BLaER1 treated with 17β-estradiol and CSF1 and Interleukin-3, amounts not matched to agents 10 nM and 100 nM (cell line): ENCODE measurements around the gene CCDC57.
"Not testable (repeated sequence)": the region's sequence is repeated elsewhere in the genome, so short reads cannot be mapped to it uniquely, and the experiment has no call there.

Experiments used
- H3K27ac ChIP-seq, 11 experiments: shearing (Covaris generic); formaldehyde crosslinking; 2 replicates each; pipeline ENCODE4 v1.8.1; 2022
- H3K27me3 ChIP-seq, 11 experiments: shearing (Covaris generic); formaldehyde crosslinking; 2 replicates each; pipeline ENCODE4 v1.8.1; 2022
- H3K36me3 ChIP-seq, 11 experiments: shearing (Covaris generic); formaldehyde crosslinking; 2 replicates each; pipeline ENCODE4 v1.8.1; 2022
- H3K4me1 ChIP-seq, 10 experiments: shearing (Covaris generic); formaldehyde crosslinking; 2 replicates each; pipeline ENCODE4 v1.8.1; 2022
- H3K4me2 ChIP-seq, 11 experiments: shearing (Covaris generic); formaldehyde crosslinking; 2 replicates each; pipeline ENCODE4 v1.8.1; 2022
- H3K4me3 ChIP-seq, 10 experiments: shearing (Covaris generic); formaldehyde crosslinking; 2 replicates each; pipeline ENCODE4 v1.8.1; 2022
- H3K9ac ChIP-seq, 11 experiments: shearing (Covaris generic); formaldehyde crosslinking; 2 replicates each; pipeline ENCODE4 v1.8.1; 2022
- H3K9me3 ChIP-seq, 11 experiments: shearing (Covaris generic); formaldehyde crosslinking; replicated peaks in 1 of 11; 2 replicates each; pipeline ENCODE4 v1.8.1; 2022
- H4K20me1 ChIP-seq, 11 experiments: shearing (Covaris generic); formaldehyde crosslinking; 2 replicates each; pipeline ENCODE4 v1.8.1; 2022
- Cebpa-rat ChIP-seq, 11 experiments: shearing (Covaris generic); IDR thresholded peaks; 2 replicates each; pipeline ENCODE4 v1.8.1; 2022

Gene CCDC57

DNA sequence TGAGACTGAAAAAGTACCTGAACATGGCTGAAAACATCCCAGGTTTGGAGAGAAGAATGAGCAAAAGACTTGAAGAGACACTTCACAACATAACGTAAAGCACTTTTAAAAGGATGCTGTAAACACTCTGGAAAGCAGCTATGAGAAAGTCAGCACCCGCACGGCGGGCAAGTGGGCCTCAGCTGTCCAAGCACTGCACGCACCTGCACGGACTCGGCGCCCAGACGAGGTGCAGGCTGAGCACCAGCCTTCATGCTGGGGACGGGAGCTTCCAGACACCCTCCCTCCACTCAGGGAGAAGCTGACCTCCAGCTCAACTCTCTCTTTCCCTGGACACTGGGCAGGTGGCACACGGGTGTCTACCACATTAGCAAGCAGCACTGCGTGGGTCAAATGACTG lies 13.1 kb downstream of the CCDC57 start:
- Histone ChIP-seq H3K4me1 (peaks cover 21 to 46% (median 28%) of the 10 kb centered on the region in 10 experiments), H3K9ac (no peak overlapping the region), H3K27ac (0 out of 22 replicates have a peak overlapping the region, but pooled peaks of 1 of the 11 experiments have one; percentile 60), H3K36me3 (peaks cover 16 to 42% (median 29%) of the 10 kb centered on the region in 11 experiments), H3K9me3 (no peaks in the 10 kb centered on the region), H3K4me2 (peak overlapping the region in 6 of 11 experiments; percentile 71 to 90 (median 77); a peak in 8 of 22 replicates), H3K4me3 (no peak overlapping the region), H4K20me1 (peaks cover 0 to 7% (median 0%) of the 10 kb centered on the region in 11 experiments; a peak in 3 of 22 replicates), H3K27me3 (no peaks in the 10 kb centered on the region)
- no peak for TF ChIP-seq Cebpa-rat (IDR thresholded peaks at IDR 0.05)

DNA sequence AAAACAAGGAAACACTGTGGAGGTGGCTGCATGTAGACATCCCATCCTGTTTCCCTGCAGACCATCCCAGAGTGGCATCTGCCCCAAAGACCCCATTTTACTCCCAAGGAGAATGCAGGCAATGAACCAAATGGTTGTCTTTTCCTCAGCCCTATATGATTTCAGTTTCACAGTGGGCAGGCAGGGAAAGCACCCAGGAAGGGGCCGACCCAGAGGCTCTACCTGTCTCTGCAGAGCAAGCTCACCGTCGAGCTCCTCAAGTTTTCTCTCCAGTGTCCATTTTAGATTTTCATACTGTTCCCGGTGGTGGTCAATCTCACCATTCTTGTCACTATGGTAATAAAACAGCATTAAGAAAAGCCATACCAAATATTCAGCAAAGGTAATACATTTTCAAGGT lies 14.6 kb downstream of the CCDC57 start:
- no peak for TF ChIP-seq Cebpa-rat (IDR thresholded peaks at IDR 0.05)
- Histone ChIP-seq H3K4me1 (peaks cover 29 to 48% (median 36%) of the 10 kb centered on the region in 10 experiments), H3K27ac (no peak overlapping the region), H3K36me3 (peaks cover 19 to 47% (median 34%) of the 10 kb centered on the region in 11 experiments), H3K9ac (no peak overlapping the region), H3K4me2 (no peak overlapping the region), H3K9me3 (no peaks in the 10 kb centered on the region), H4K20me1 (no peaks in the 10 kb centered on the region; a peak in 3 of 22 replicates), H3K27me3 (no peaks in the 10 kb centered on the region), H3K4me3 (no peak overlapping the region)

DNA sequence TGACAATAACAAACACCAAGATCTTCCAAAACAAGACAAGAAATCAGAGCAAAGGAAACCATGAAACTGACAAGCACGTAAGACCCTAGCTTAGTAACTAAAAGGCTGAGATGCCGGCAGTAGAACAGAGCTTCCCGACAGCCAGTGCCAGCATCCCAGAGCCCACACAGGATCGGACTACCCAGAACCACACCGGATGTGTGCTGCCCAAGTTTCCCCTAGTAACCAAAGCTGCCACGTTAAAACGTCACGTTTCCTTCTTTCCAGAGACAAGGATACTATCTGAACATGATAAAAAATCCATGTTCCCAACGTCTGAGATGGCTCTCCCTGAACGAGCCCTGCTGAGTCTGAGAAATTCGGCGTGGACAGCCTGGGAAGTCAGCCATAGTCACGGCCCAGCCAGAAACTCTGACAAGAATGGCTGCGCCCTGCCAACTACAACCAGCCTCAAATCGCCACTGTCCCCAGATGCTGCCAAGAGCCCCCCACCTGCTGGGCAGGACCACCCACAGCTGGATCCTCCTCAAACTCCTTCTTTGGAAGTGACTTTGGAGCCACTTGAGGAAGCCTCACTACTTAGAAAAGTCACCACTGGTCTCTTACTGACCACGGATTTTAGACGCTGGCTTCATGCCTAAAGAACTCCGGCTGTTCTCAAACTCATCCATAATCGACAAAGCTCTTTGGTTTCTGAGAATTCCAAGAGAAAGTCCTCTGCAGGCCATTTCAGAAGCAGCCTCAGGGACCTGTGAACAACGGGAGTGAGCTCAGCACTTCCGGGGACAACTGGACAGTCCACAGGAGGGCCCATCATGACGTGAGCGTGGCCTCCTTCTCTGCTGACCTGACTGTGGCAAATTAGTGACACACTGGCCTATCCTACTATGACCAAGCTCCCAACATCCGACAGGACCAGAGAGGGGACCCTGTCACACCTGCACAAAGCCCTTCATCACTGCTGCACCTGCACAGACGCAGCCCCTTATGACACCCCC lies 16.7 kb downstream of the CCDC57 start:
- no peaks in the 10 kb centered on the region for H3K27me3 ChIP-seq
- H3K9me3 ChIP-seq, result no peaks in the 10 kb centered on the region
- no peak for TF ChIP-seq Cebpa-rat (IDR thresholded peaks at IDR 0.05)
- H3K27ac ChIP-seq, result no peak overlapping the region
- H3K4me2 ChIP-seq, result no peak overlapping the region
- peaks cover 25 to 35% (median 28%) of the 10 kb centered on the region in 10 experiments for H3K4me1 ChIP-seq
- no peaks in the 10 kb centered on the region; a peak in 2 of 22 replicates for H4K20me1 ChIP-seq
- H3K36me3 ChIP-seq, result peaks cover 21 to 67% (median 48%) of the 10 kb centered on the region in 11 experiments
- H3K9ac ChIP-seq, result no peak overlapping the region
- no peak overlapping the region for H3K4me3 ChIP-seq

DNA sequence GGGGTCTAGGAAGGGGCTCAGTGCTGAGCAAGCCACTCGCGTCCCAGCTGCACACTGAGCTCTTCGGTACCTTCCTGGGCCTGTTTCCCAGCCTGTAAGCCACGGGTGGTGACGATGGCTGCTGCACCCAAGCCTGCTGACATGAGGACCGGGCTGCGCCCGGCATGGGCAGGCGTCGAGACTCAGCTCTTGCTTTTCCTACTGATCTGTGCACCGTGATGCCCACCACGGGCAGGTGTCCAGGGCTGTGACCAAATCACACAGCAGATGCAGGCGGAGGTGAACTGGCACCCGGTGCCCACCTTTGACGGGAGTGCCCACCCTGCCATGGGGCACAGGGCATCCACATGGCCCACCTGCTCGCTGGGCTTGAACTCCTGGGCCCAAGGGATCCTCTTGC lies 17.9 kb downstream of the CCDC57 start:
- H3K27me3 ChIP-seq, result no peaks in the 10 kb centered on the region
- no peak overlapping the region for H3K4me2 ChIP-seq
- peaks cover 21 to 70% (median 48%) of the 10 kb centered on the region in 11 experiments for H3K36me3 ChIP-seq
- H3K4me3 ChIP-seq, result no peak overlapping the region
- no peaks in the 10 kb centered on the region; a peak in 1 of 22 replicates for H4K20me1 ChIP-seq
- H3K27ac ChIP-seq, result no peak overlapping the region
- H3K4me1 ChIP-seq, result peaks cover 14 to 31% (median 20%) of the 10 kb centered on the region in 10 experiments
- TF ChIP-seq Cebpa-rat (IDR thresholded peaks at IDR 0.05), result no peak
- H3K9ac ChIP-seq, result no peak overlapping the region
- H3K9me3 ChIP-seq, result no peaks in the 10 kb centered on the region

DNA sequence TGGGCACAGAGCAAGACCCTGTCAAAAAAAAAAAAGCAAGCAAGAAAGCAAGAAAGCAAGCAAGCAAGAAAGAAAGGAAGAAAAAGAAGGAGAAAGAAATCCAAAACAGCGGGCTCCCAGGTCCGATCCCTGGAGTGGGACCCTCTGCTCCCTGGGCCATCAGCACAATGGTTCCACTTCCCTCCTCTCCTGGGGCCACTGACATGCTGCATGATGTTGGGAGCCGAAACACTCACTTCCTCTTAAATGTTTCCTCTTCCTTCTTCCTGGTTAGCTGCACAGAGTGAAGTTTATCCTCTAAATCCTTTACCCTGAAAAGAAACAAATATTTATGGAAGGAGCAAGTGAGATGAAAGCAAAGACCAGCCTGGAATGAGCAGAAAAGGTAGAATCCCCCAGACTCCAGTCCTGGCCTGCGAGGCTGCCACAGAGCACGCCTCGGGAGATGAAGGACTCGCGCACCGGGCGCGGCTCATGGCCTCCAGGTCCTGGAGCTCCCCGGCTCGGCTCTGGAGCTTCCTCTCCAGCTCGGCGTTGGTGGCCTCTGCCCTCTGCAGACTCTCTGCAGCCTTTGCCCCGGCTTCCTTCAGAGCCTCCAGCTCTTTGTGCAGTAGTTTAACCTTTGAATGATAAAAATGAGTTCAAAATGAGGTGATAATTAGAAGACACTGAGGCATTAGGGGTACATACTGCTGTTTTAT lies 19.0 kb downstream of the CCDC57 start:
- peak overlapping the region in 10 of 11 experiments; percentile 39 to 75 (median 64); a peak in 18 of 22 replicates for H3K27ac ChIP-seq
- TF ChIP-seq Cebpa-rat (IDR thresholded peaks at IDR 0.05), result no peak
- H3K36me3 ChIP-seq, result peaks cover 21 to 75% (median 48%) of the 10 kb centered on the region in 11 experiments
- no peaks in the 10 kb centered on the region for H3K9me3 ChIP-seq
- H3K9ac ChIP-seq, result peak overlapping the region in 5 of 11 experiments; percentile 12 to 54 (median 46); a peak in 6 of 22 replicates
- H3K4me1 ChIP-seq, result peaks cover 9 to 24% (median 18%) of the 10 kb centered on the region in 10 experiments
- no peaks in the 10 kb centered on the region for H3K27me3 ChIP-seq
- peak overlapping the region; percentile 44 to 84 (median 69) for H3K4me2 ChIP-seq
- peak overlapping the region in 2 of 10 experiments; percentile 33 to 38; a peak in 1 of 20 replicates for H3K4me3 ChIP-seq
- H4K20me1 ChIP-seq, result no peaks in the 10 kb centered on the region; a peak in 1 of 22 replicates

DNA sequence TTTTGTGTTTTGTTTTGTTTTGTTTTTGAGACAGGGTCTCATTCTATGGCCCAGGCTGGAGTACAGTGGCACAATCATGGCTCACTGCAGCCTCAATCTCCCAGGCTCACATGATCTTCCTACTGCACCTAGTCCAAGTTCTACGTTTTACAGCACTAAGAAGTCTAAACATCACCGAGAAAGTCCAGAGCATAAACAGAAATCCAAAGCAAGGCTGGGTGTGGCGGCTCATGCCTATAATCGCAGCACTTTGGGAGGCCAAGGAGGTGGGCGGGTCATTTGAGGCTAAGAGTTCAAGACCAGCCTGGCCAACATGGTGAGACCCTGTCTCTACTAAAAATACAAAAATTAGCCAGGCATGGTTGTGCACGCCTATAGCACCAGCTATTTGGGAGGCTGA lies 19.6 kb downstream of the CCDC57 start:
- not testable (repeated sequence) for H3K9ac ChIP-seq, H3K9me3 ChIP-seq, H4K20me1 ChIP-seq, H3K27me3 ChIP-seq, H3K4me3 ChIP-seq
- Histone ChIP-seq H3K4me2 (peak overlapping the region; percentile 44 to 84 (median 69); a peak in 20 of 22 replicates), H3K4me1 (peaks cover 9 to 24% (median 18%) of the 10 kb centered on the region in 10 experiments), H3K27ac (peak overlapping the region in 5 of 11 experiments; percentile 52 to 74 (median 68); a peak in 6 of 22 replicates), H3K36me3 (peaks cover 21 to 77% (median 48%) of the 10 kb centered on the region in 11 experiments)

DNA sequence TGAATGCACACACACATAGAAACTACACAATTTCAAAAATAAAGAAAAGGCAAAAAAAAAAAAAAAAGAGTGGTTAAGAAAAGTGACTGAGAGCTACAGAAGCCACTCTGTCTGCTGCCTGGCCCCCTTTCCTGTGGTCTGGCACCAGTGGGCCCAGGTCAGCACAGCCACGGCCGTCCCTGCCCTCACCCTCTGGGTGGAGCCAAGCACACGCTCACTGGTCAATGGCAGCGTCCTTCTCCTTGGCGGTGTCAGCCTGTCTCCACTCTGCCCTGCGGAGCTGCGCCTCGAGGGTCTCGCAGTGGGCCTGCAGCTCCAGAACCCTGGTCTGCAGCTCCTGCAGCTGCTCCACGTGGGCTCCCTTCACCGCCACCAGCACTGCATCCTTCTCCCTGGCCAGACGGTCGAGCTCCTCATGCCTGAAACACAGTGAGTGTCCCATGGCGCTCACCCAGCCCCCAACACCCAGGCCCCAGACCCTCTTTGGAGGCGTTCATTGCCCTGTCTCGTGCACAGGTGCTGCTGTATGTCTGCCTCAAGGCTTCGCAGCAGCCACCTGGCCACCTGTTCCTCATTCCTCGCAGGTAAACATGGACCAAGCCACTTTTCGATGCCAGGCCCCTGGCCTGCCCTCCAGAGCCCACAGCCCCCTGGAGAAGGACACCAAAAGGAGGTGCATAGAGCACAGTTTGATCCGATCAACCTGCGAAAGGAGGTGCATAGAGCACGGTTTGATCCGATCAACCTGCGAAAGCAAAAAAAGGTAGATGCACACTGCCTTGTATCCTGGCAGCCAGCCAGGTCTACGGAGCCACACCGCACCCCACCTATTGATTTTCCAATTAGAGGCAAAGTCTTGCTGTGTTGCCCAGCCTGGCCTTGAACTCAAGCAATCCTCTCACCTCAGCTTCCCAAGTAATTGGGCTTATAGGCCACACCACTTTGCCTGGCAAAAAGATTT lies 24.4 kb downstream of the CCDC57 start:
- no peaks in the 10 kb centered on the region for H3K9me3 ChIP-seq
- no peak overlapping the region for H3K9ac ChIP-seq
- H3K4me3 ChIP-seq, result no peak overlapping the region
- peaks cover 9 to 57% (median 25%) of the 10 kb centered on the region in 11 experiments; a peak in 20 of 22 replicates for H3K36me3 ChIP-seq
- no peaks in the 10 kb centered on the region; a peak in 1 of 22 replicates for H4K20me1 ChIP-seq
- H3K27me3 ChIP-seq, result no peaks in the 10 kb centered on the region
- no peak for TF ChIP-seq Cebpa-rat (IDR thresholded peaks at IDR 0.05)
- H3K4me2 ChIP-seq, result no peak overlapping the region
- peaks cover 5 to 36% (median 25%) of the 10 kb centered on the region in 10 experiments for H3K4me1 ChIP-seq
- no peak overlapping the region for H3K27ac ChIP-seq

DNA sequence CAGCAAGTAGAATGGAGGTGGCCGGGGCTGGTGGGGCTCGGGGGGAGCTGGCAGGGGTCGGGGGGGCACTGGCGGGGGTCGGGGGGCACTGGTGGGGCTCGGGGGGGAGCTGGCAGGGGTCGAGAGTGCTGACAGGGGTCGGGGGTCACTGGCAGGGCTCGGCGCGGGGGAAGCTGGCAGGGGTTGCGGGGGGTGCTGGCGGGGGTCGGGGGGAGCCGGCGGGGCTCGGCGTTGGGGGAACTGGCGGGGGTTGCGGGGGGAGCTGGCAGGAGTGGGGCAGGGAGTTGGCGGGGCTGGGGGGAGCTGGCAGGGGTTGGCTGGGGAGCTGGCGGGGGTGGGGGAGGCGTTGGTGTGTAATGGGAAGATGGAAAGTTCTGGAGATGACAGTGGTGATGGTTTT lies 25.1 kb downstream of the CCDC57 start:
- Histone ChIP-seq H3K4me2 (no peak overlapping the region), H3K4me1 (peaks cover 0 to 38% (median 26%) of the 10 kb centered on the region in 10 experiments; a peak in 15 of 20 replicates), H4K20me1 (no peaks in the 10 kb centered on the region; a peak in 1 of 22 replicates), H3K9ac (no peak overlapping the region), H3K4me3 (no peak overlapping the region), H3K27me3 (no peaks in the 10 kb centered on the region), H3K36me3 (peaks cover 8 to 57% (median 18%) of the 10 kb centered on the region in 11 experiments; a peak in 20 of 22 replicates), H3K27ac (no peak overlapping the region), H3K9me3 (no peaks in the 10 kb centered on the region)
- TF ChIP-seq Cebpa-rat (IDR thresholded peaks at IDR 0.05), result no peak
